ENCODE measurements around the gene NKAP.
"Not testable (repeated sequence)": the region's sequence is repeated elsewhere in the genome, so short reads cannot be mapped to it uniquely, and the experiment has no call there.

The NKAP gene

GRCh38 chrX:119943185-119943988 is at the start of gene NKAP:
TSS of gene NKAP (minus strand) at chrX:119943751. CDS start at chrX:119943605, 146 bp downstream.
- peak; percentile 46 to 82 for DNase-seq

- no peak for DNase-seq
These were observed 47.6 kb upstream of the NKAP start for GRCh38 chrX:119991005-119991787.

- no peak for DNase-seq
These were observed 47.0 kb upstream of the NKAP start for GRCh38 chrX:119990556-119991004.

DNA sequence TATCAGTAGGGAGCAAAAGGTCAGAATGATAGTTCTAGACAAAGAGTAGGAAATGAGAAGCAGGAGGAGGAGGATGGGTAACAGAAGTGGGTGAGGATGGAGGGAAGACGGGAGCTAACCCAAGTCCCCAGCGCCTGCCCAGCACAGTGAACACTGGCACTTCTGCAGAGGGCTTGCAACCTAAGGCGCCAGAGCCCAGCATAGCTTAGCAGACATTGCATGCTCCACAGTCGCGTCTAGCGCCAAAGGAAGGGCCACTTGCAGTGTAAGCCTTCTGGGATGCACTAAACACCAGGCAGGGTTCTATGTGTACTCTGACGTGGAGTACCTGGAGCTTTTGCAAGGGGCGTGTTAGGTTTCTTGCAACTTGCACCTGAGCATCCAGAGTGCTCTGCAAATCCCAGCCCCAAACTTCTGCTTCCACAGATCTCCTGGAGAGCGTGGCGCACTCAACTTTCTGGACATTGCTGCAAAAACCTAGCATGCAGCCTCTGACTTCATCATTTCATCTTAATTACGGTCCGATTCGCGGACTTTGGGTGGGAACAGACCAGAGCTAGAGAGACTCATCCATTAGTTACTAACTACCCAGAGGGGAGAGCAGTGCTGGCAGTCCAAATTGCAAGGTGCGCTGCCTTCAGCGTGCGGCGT is 46.5 kb upstream of the NKAP start:
- DNase-seq, result no peak

DNA sequence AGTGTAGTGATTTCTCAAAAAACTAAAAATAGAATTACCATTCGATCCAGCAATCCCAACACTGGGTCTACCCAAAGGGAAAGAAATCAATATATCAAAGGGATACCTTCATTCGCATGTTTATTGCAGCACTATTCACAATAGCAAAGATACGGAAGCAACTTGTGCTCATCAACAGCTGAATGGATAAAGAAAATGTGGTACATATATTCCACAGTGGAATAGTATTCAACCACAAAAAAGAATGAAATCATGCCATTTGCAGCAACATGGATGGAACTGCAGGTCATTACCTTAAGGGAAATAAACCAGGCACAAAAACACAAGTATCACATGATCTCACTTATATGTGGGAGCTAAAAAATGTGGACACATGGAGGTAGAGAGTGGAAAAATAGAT is 42.7 kb upstream of the NKAP start:
- DNase-seq, result no peak

- no peak for DNase-seq
These were observed 41.1 kb upstream of the NKAP start for GRCh38 chrX:119984652-119985051.

DNA sequence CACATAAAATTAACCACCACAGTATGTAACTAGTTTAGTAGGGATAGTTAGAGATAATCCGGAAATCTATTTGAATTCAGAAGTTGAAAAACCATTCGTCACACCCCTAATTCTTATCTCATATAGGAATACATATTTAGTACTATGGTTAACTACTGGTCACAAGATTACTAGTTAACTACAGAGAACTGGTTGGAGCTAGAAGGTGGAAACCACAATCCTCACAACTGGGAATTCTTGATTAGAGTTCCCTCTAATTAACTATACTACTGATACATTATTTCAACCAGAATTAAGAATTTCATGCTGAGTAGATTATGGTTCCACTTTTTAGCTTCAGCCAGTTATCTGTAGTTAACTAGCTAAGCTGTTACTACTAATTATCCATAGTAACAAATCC is 39.9 kb upstream of the NKAP start:
- DNase-seq, result no peak

- DNase-seq, result no peak
These were observed 38.6 kb upstream of the NKAP start for GRCh38 chrX:119982145-119982544.

DNA sequence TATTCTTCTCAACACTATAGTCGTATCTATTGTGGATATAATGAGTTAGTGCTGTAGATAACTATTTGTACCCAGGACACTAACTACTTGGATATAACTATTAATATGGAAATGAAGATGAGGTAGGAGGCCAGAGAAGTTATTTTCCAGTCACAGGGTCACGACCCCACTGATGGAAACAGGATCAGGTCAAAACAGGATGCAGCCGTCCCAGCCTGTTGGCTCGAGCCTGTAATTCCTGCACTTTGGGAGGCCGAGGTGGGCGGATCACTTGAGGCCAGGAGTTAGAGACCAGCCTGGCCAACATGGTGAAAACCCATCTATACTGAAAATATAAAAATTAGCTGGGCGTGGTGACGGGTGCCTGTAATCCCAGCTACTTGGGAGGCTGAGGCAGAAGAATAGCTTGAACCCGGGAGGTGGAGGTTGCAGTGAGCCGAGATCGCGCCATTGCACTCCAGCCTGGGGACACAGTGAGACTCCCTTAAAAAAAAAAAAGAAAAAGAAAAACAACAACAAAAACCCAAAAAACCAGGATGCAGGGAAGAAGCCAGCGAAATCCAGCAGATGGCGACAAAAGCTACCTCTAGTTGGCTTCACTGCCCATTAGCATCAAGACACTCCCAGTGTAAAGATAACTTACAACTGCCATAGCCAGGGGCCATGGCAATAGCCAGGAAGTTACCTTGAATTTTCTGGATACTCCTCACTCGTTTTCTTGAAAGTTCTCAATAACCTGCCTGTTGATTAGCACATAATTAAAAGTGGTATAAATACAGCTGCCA is 37.9 kb upstream of the NKAP start:
- DNase-seq, result peak in 1 of 2 experiments; percentile 8

- DNase-seq, result not testable (repeated sequence)
These were observed 33.6 kb upstream of the NKAP start for GRCh38 chrX:119977172-119977571.

GRCh38 chrX:119971184-119971583 is 27.6 kb upstream of the NKAP start:
- no peak for DNase-seq

- DNase-seq, result no peak
These were observed 27.0 kb upstream of the NKAP start for GRCh38 chrX:119970574-119970973.

DNA sequence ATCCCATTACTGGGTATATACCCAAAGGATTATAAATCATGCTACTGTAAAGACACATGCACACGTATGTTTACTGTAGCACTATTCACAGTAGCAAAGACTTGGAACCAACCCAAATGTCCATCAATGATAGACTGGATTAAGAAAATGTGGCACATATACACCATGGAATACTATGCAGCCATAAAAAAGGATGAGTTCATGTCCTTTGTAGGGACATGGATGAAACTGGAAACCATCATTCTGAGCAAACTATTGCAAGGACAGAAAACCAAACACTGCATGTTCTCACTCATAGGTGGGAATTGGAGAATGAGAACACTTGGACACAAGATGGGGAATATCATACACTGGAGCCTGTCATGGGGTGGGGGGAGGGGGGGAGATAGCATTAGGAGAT is 23.3 kb upstream of the NKAP start:
- DNase-seq, result not testable (repeated sequence)

DNA sequence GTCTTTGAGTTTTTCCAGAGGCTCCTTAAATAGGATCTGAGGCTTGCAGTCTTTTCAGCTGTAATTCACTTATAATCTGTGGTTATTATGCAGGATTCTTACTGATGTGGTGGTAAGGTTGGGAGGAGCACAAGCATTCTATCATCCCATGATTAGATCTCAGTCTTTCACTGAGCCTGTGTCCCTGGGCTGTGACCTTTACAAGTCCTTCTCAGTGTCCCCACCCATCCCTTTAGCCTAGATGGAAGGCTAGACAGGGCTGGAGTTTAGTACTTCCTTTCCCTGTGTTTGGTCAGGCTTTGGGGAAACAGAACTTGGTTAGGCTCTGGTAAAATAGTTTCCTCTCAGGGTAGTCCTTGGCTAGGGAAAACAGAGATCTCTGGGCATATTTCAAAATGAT is 17.1 kb upstream of the NKAP start:
- no peak for DNase-seq

DNA sequence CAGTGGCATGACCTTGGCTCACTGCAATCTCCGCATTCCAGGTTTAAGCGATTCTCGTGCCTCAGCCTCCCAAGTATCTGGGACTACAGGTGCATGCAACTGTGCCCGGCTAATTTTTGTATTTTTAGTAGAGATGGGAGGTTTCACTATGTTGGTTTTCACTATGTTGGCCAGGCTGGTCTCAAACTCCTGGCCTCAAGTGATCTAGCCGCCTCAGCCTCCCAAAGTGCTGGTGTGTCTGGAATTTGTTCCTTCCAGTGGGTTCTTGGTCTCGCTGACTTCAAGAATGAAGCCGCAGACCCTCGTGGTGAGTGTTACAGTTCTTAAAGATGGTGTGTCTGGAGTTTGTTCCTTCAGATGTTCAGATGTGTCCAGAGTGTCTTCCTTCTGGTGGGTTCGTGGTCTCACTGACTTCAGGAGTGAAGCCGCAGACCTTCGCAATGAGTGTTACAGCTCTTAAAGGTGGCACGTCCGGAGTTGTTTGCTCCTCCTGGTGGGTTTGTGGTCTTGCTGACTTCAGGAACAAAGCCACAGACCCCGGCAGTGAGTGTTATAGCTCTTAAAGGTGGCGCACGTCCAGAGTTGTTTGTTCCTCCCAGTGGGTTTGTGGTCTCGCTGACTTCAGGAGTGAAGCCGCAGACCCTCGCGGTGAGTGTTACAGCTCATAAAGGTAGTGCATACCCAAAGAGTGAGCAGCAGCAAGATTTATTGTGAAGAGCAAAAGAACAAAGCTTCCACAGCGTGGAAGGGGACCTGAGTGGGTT is 12.4 kb upstream of the NKAP start:
- DNase-seq, result not testable (repeated sequence)

DNA sequence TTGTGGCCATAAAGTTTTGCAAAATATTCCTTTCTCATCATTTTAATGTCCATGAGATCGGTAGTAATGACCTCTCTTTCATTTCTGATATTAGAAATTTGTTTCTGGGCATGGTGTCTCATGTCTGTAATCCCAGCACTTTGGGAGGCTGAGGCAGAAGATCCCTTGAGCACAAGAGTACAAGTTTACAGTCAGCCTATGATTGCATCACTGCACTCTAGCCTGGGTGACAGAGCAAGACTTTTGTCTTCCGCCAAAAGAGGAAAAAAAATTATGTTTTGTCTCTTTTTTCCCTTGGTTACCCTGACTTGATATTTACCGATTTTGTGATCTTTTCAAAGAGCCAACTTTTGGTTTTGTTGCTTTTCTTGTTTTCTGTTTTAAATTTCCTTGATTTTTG is 10.8 kb upstream of the NKAP start:
- DNase-seq, result no peak

GRCh38 chrX:119948381-119948780 is 4.8 kb upstream of the NKAP start:
- DNase-seq, result no peak

DNA sequence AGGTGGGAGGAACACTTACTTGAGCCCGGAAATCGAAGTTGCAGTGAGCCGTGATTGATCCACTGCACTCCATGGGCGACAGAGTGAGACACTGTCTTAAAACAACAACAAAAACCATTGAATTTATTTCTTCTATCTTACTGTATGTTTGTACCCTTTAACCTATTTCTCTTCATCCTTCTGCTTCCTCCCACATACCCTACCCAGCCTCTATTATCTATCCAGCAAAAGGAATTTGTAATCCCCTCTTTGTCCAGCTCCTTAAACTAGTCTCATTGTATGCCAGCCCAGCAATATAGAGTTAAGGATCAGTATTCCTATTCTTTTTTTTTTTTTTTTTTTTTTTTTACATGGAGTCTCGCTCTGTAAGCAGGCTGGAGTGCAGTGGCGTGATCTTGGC is 1.9 kb upstream of the NKAP start:
- no peak for DNase-seq

DNA sequence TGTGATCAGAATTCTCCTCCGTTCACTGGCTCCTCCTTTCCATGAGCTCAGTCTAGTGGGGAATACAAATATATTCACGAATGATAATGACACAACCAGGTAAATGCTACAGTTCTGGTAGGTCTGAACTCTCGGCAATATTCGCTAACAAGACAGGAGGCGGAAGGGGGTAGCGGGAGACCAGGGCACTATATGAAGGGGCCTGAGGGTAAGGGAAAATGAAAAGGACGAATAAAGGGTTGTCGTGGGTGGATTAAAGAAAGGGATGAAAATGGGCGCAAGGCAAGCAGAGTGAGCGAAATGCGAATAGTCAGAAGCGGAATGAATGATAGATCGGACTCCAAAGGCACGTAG is 743 bp downstream of the NKAP start:
- no peak for DNase-seq

GRCh38 chrX:119942173-119942819 is 1.3 kb downstream of the NKAP start:
- no peak for DNase-seq

GRCh38 chrX:119941336-119941735 is 2.2 kb downstream of the NKAP start:
- no peak for DNase-seq

Data from SW 1271 (cell line).